Heart left ventricle (tissue), 13 donors: ENCODE results near the gene TFPI2.
"Not testable (repeated sequence)": the region's sequence is repeated elsewhere in the genome, so short reads cannot be mapped to it uniquely, and the experiment has no call there.

Experiments
- CTCF ChIP-seq, 12 donors: fragments of 200-600 bp; sonication (generic) in 4 of 12; IDR thresholded peaks; one replicate each; pipeline versions ENCODE4 v1.5.0 to v1.8.0; 2018 to 2022; ENCODE audit warnings: antibody characterized with exemption in 12 of 12, mild to moderate bottlenecking in 5 of 12
- POLR2A ChIP-seq, 2 donors: fragments of 450-650 bp; IDR thresholded peaks; one replicate each; pipeline ENCODE4 v1.6.1; 2017; ENCODE audit warnings: antibody characterized with exemption in 2 of 2, mild to moderate bottlenecking in 2 of 2, moderate library complexity in 2 of 2
- donor health status: ischemic (EF 13 %, LVEDD 7.1; RV severe dilation, severe dysfunction).
- donor health status: DM: no; HTN: yes; CAD: no.
- donor health status: DM: no; HTN: no; CAD: no.
- donor health status: ischemic (EF 25% LVEDD 6.9; RV normal size, moderate dysfunction).
- donor health status: ischemic (EF 25% LVEDD 5.7; RV mildly dilated, moderate dysfunction).
- donor health status: ischemic (EF 35%, LVEDD 5.7; RV mildly dilated, moderate dysfunction).
- donor health status: nonischemic (EF 11% LVEDD 7.7; RV severe dilation, severe dysfunction).
- donor health status: DM: yes; HTN: yes; CAD: no.
- donor health status: PGD.
- donor health status: ischemic (EF 29% LVEDD 5.4; RV normal size, mild dysfunction).
- donor health status: nonischemic (EF 23%, LVEDD 6.1; RV moderate dilation, normal function).

DNA sequence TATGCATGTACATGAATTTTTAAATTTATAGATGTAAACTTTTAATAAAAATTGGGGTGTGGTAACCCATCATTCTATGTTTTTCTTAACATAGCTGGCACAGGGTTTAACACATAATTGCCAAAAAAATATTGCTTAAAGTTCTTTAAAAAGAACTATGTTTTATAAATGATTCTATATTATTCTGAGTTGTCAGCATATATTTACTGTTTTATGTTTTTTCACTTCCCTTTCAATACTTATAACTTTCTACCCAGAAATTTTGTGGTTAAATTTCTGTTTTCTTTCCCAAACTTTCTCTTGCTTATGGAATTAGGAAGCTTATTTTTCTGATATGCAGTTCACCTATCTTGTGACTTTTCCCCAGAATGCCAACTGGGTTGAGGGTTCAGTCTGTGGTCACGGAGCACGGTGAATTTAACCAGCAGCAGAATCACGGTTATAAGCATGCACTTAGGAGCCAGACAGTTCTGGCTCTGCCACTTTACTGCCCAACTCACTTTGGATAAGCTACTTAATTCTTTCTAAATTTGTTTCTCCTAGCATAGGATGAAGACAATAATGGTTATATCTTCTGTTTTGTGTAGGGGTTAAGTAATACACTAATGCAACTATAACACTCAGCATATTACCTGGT lies 24.8 kb upstream of the TFPI2 start:
- not testable (repeated sequence) for TF ChIP-seq CTCF, POLR2A (IDR thresholded peaks at IDR 0.05)
